OCI-LY3 (cell line): ENCODE data around the gene NPLOC4.

ENCODE experiments used
- CTCF ChIP-seq: fragments of 200-600, 300-600 bp; sonication (generic); IDR thresholded peaks from 2 replicates; pipeline ENCODE4 v1.5.1; 2014; ENCODE audit warnings: antibody characterized with exemption, low read length, low read depth
- EZH2phosphoT487 ChIP-seq: fragments of 200-600 bp; shearing (Covaris generic); IDR thresholded peaks from 2 replicates; pipeline ENCODE4 v1.6.1; 2018; ENCODE audit warnings: antibody characterized with exemption, mixed run types, low read depth

- TF ChIP-seq CTCF (no peak), EZH2phosphoT487 (no peak)
Measured at GRCh38 chr17:81672504-81672903, 35.6 kb upstream of the NPLOC4 start.
